IMR-90 (cell line): ENCODE data around the gene KLHDC10. TPM values are rescaled to one million over a fixed set of nuclear protein-coding genes. Genes with fewer than 3 reads are reported as not detected.

Experiments used
- ATAC-seq: fragments of 200-7000 bp; cut with Tn5 transposase; 2 replicates; pipeline ENCODE4 v1.9.1; 2020; ENCODE audit warnings: low read depth, mild to moderate bottlenecking, moderate library complexity
- BruUV-seq: library from RNA; stranded (reverse); fragments of 400-500 nt; replicated peaks from 2 replicates; lab custom pipeline; 2021; lab: Mats Ljungman, UMichigan
- CTCF ChIA-PET: fragments of 300-600 bp; formaldehyde crosslinking; extraction: SDS; loops from one replicate; lab custom pipeline; 2021; ENCODE audit warnings: antibody characterized with exemption; lab: Yijun Ruan, JAX
- POLR2A ChIA-PET: fragments of 300-600 bp; sonication (Branson Sonifier 250); formaldehyde crosslinking; loops from one replicate; lab custom pipeline; 2022; ENCODE audit warnings: antibody characterized with exemption; ENCODE audit not compliant: unreplicated experiment; lab: Charles Lee
- DNase-seq: peaks from one replicate; pipeline ENCODE4 v3.0.0; 2013
- H2AFZ ChIP-seq: replicated peaks from 2 replicates; pipeline ENCODE3; 2013; ENCODE audit warnings: low read length, mild to moderate bottlenecking; ENCODE audit not compliant: poor library complexity
- H2AK5ac ChIP-seq: 2 replicates; pipeline ENCODE4 v1.6.1; 2013; ENCODE audit warnings: low read depth, low read length, inconsistent platforms
- H2AK9ac ChIP-seq: replicated peaks from 2 replicates; pipeline ENCODE3; 2013; ENCODE audit warnings: mild to moderate bottlenecking, low read depth, low read length, moderate library complexity; ENCODE audit not compliant: poor library complexity
- H2BK120ac ChIP-seq: 2 replicates; pipeline ENCODE4 v1.6.1; 2013; ENCODE audit warnings: low read depth, low read length, inconsistent platforms
- H2BK15ac ChIP-seq: 3 replicates; pipeline ENCODE4 v1.6.1; 2013; ENCODE audit warnings: low read depth, low read length, inconsistent platforms
- H2BK20ac ChIP-seq: 2 replicates; pipeline ENCODE4 v1.6.1; 2013; ENCODE audit warnings: low read depth, mild to moderate bottlenecking, inconsistent platforms, low read length, moderate library complexity
- H2BK5ac ChIP-seq: 2 replicates; pipeline ENCODE4 v1.6.1; 2013; ENCODE audit warnings: mild to moderate bottlenecking, low read depth, low read length, inconsistent platforms; ENCODE audit not compliant: poor library complexity, severe bottlenecking
- H3K14ac ChIP-seq: replicated peaks from 2 replicates; pipeline ENCODE4 v1.6.1; 2013; ENCODE audit warnings: low read depth, low read length, inconsistent platforms
- H3K18ac ChIP-seq: 2 replicates; pipeline ENCODE4 v1.6.1; 2013; ENCODE audit warnings: low read depth, low read length, control low read depth
- H3K23ac ChIP-seq: 2 replicates; pipeline ENCODE4 v1.6.1; 2013; ENCODE audit warnings: low read depth, low read length, inconsistent platforms
- H3K27ac ChIP-seq: 2 replicates; pipeline ENCODE4 v1.5.1; 2013; ENCODE audit warnings: mild to moderate bottlenecking, control low read depth, low read length; ENCODE audit not compliant: insufficient read depth
- H3K27me3 ChIP-seq: 2 replicates; pipeline ENCODE4 v1.6.1; 2013; ENCODE audit warnings: low read length; ENCODE audit not compliant: control insufficient read depth, insufficient read depth
- H3K36me3 ChIP-seq: 2 replicates; pipeline ENCODE4 v1.6.1; 2013; ENCODE audit warnings: low read length, mixed read lengths; ENCODE audit not compliant: control insufficient read depth, insufficient read depth
- H3K4ac ChIP-seq: 2 replicates; pipeline ENCODE4 v1.6.1; 2013; ENCODE audit warnings: low read depth, low read length, inconsistent platforms
- H3K4me1 ChIP-seq: 2 replicates; pipeline ENCODE4 v1.6.1; 2013; ENCODE audit warnings: low read length, mixed read lengths; ENCODE audit not compliant: control insufficient read depth, insufficient read depth
- H3K4me2 ChIP-seq: 2 replicates; pipeline ENCODE4 v1.6.1; 2013; ENCODE audit warnings: low read depth, mild to moderate bottlenecking, control low read depth, low read length, moderate library complexity
- H3K4me3 ChIP-seq: 2 replicates; pipeline ENCODE4 v1.5.1; 2013; ENCODE audit warnings: low read depth, mild to moderate bottlenecking, control low read depth, low read length, moderate library complexity; ENCODE audit not compliant: insufficient read depth
- H3K56ac ChIP-seq: 2 replicates; pipeline ENCODE4 v1.6.1; 2013; ENCODE audit warnings: low read length, inconsistent platforms; ENCODE audit not compliant: insufficient read depth; ENCODE audit errors: extremely low read depth
- H3K79me1 ChIP-seq, 2 experiments: 2 replicates each; pipeline ENCODE4 v1.6.1; 2013; ENCODE audit warnings: low read length in 2 of 2, inconsistent platforms in 1 of 2, low read depth in 1 of 2
- H3K9ac ChIP-seq: 2 replicates; pipeline ENCODE4 v1.6.1; 2013; ENCODE audit warnings: low read depth, low read length, control low read depth
- H3K9me1 ChIP-seq: 2 replicates; pipeline ENCODE4 v1.6.1; 2013; ENCODE audit warnings: low read length, inconsistent platforms; ENCODE audit not compliant: insufficient read depth
- H3K9me3 ChIP-seq: 2 replicates; pipeline ENCODE4 v1.6.1; 2013; ENCODE audit warnings: low read length; ENCODE audit not compliant: control insufficient read depth, insufficient read depth
- H4K20me1 ChIP-seq: 2 replicates; pipeline ENCODE4 v1.6.1; 2013; ENCODE audit warnings: low read length, inconsistent platforms; ENCODE audit not compliant: insufficient read depth
- H4K5ac ChIP-seq: 2 replicates; pipeline ENCODE4 v1.6.1; 2013; ENCODE audit warnings: mild to moderate bottlenecking, low read depth, low read length, control low read depth
- H4K8ac ChIP-seq, 2 experiments: 2 replicates each; pipeline ENCODE4 v1.6.1; 2013; ENCODE audit warnings: low read depth in 2 of 2, low read length in 2 of 2, control low read depth in 1 of 2, inconsistent platforms in 1 of 2
- H4K91ac ChIP-seq: 2 replicates; pipeline ENCODE4 v1.6.1; 2013; ENCODE audit warnings: low read depth, low read length, inconsistent platforms; ENCODE audit not compliant: insufficient read depth
- BHLHE40 ChIP-seq: fragments of 150-350 bp; IDR thresholded peaks from 2 replicates; pipeline ENCODE4 v1.6.1; 2016; ENCODE audit warnings: mild to moderate bottlenecking, low read depth, low read length
- CEBPB ChIP-seq: IDR thresholded peaks from 2 replicates; pipeline ENCODE4 v1.6.1; 2012; ENCODE audit warnings: low read depth, low read length, improper control_type of control experiment
- CHD1 ChIP-seq: IDR thresholded peaks from 2 replicates; pipeline ENCODE4 v1.6.1; 2012; ENCODE audit warnings: low read depth, low read length, improper control_type of control experiment
- FOS ChIP-seq: fragments of 150-350 bp; IDR thresholded peaks from 2 replicates; pipeline ENCODE4 v1.6.1; 2016; ENCODE audit warnings: low read depth, low read length
- MAFK ChIP-seq: IDR thresholded peaks from 2 replicates; pipeline ENCODE4 v1.6.1; 2012; ENCODE audit warnings: low read depth, low read length, improper control_type of control experiment
- MAZ ChIP-seq: IDR thresholded peaks from 2 replicates; pipeline ENCODE4 v1.6.1; 2012; ENCODE audit warnings: low read depth, mild to moderate bottlenecking, low read length, improper control_type of control experiment, moderate library complexity, borderline replicate concordance
- MXI1 ChIP-seq: IDR thresholded peaks from 2 replicates; pipeline ENCODE4 v1.6.1; 2012; ENCODE audit warnings: low read depth, mild to moderate bottlenecking, low read length, moderate library complexity, borderline replicate concordance
- NFE2L2 ChIP-seq: fragments of 150-350 bp; IDR thresholded peaks from 2 replicates; pipeline ENCODE4 v1.6.1; 2016; ENCODE audit warnings: low read depth, mild to moderate bottlenecking, low read length
- POLR2A ChIP-seq: IDR thresholded peaks from 2 replicates; pipeline ENCODE4 v1.6.1; 2012; ENCODE audit warnings: mild to moderate bottlenecking, low read depth, low read length
- RAD21 ChIP-seq: IDR thresholded peaks from 2 replicates; pipeline ENCODE4 v1.6.1; 2012; ENCODE audit warnings: low read length, improper control_type of control experiment
- RCOR1 ChIP-seq: IDR thresholded peaks from 2 replicates; pipeline ENCODE4 v1.6.1; 2012; ENCODE audit warnings: mild to moderate bottlenecking, low read length, improper control_type of control experiment; ENCODE audit not compliant: insufficient replicate concordance
- RFX5 ChIP-seq: IDR thresholded peaks from 2 replicates; pipeline ENCODE4 v1.8.0; 2012; ENCODE audit warnings: low read depth, mild to moderate bottlenecking, low read length, moderate library complexity
- SMC3 ChIP-seq: fragments of 150-350 bp; IDR thresholded peaks from 2 replicates; pipeline ENCODE4 v1.6.1; 2016; ENCODE audit warnings: low read depth, mild to moderate bottlenecking, antibody characterized with exemption, low read length, moderate library complexity
- USF2 ChIP-seq: fragments of 150-350 bp; IDR thresholded peaks from 2 replicates; pipeline ENCODE4 v1.6.1; 2017; ENCODE audit warnings: mild to moderate bottlenecking, antibody characterized with exemption, low read length, low read depth
- WGBS, 2 experiments: methylation state at CpG; one replicate each; pipeline versions ENCODE4 v1.1.5 to v1.1.7; 2013; ENCODE audit warnings: missing lambda C conversion rate in 2 of 2; ENCODE audit not compliant: insufficient read length in 1 of 2; ENCODE audit errors: extremely low coverage in 2 of 2; 5-methylcytosine and 5-hydroxymethylcytosine counted together
- dilution Hi-C: fragments of 300-500 bp; cut with HindIII; formaldehyde crosslinking; loops from one replicate; pipeline ENCODE4 v1.14.3; 2018; ENCODE audit warnings: low sequenced_read_pairs; ENCODE audit not compliant: unreplicated experiment
- in situ Hi-C: fragments of 300-500 bp; cut with MboI; formaldehyde crosslinking; loops from 3 replicates; pipeline ENCODE4 v1.14.3; 2019; ENCODE audit warnings: low sequenced_read_pairs, inconsistent platforms, mixed read lengths
- intact Hi-C: fragments of 100-400 bp; cut with micrococcal nuclease; formaldehyde crosslinking; loops from 2 replicates; pipeline ENCODE4 v1.10.0; 2022
- polyA plus RNA-seq, 3 experiments: library from polyadenylated mRNA; depleted of rRNA; stranded (reverse); fragments of >200 nt; gene quantifications; 2 replicates each; pipeline ENCODE4 v1.2.3, GENCODE V29; 2012; ENCODE audit warnings: low replicate concordance in 1 of 3
- total RNA-seq: library from RNA; depleted of rRNA; stranded (reverse); fragments of >200 nt; gene quantifications from 2 replicates; pipeline ENCODE4 v1.2.3, GENCODE V29; 2012
- TF ChIP-seq, protein P1 (sequence below): fragments of 150-350 bp; IDR thresholded peaks from 2 replicates; pipeline ENCODE4 v1.6.1; 2016; ENCODE audit warnings: low read depth, mild to moderate bottlenecking, low read length, moderate library complexity, borderline replicate concordance

Gene KLHDC10
- total and polyA plus RNA-seq, 2 of the 4 experiments (the other 2 are of a cell fraction), result 12.4 to 27.1 TPM

GRCh38 chr7:130133029-130133782, 62.9 kb downstream of the KLHDC10 start (continued):
- TF ChIP-seq RFX5 (no peak), POLR2A (no peak), USF2 (no peak)

DNA sequence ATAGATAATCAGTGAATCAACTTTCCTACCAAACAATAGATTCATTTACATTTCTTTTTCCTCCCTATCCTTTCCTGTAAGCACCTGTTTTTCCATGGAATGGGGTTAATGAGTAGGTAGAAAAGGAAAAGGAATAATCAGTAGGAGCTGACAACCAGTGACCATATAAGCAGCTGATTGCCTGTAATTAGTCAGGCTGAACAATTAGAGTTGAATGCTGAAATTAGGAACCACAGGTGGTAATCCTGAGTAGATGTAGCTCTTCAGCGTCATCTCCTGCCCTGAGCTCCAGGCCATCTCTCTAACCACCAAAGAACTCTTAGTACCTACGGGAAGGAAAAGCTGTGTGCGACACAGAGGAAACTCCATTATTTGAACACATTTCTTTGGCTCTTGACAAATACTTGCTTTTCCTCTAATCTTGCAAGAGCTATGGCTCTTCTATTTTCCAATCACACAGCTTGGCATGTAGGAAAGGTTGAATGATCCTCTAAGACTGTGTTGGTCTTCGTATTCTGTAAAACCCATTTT, 63.8 kb downstream of the KLHDC10 start:
- Histone ChIP-seq H4K5ac (no peak overlapping the region), H4K91ac (no peak overlapping the region), H3K4me3 (no peak overlapping the region), H2AFZ (no peak overlapping the region), H3K4me2 (no peak overlapping the region), H3K9me1 (peaks cover 7% of the 10 kb centered on the region; the same call in 1 of the 2 replicates), H3K18ac (no peak overlapping the region), H3K9me3 (no peaks in the 10 kb centered on the region), H3K36me3 (peaks cover 28% of the 10 kb centered on the region), H3K14ac (no peak overlapping the region), H2BK5ac (no peak overlapping the region), H2BK120ac (no peak overlapping the region), H2BK20ac (no peak overlapping the region), H2AK9ac (no peak overlapping the region), H3K4ac (no peak overlapping the region), H3K23ac (no peak overlapping the region), H2BK15ac (no peak overlapping the region), H4K8ac (no peak overlapping the region), H2AK5ac (no peak overlapping the region), H3K79me1 (peaks cover 3% of the 10 kb centered on the region in 2 experiments; a peak in 1 of 4 replicates), H3K27me3 (no peaks in the 10 kb centered on the region), H3K9ac (no peak overlapping the region), H3K4me1 (peaks cover 6% of the 10 kb centered on the region; the same call in 1 of the 2 replicates), H3K56ac (no peak overlapping the region), H4K20me1 (no peaks in the 10 kb centered on the region), H3K27ac (no peak overlapping the region)
- intact Hi-C loops, result no loop called here
- ChIA-PET POLR2A (no interaction called here), CTCF (interaction anchor here (1.0 kb wide), 1 partner anchor 11 kb away, joined by 4 read pairs; no protein-coding TSS in a partner anchor)
- TF ChIP-seq MXI1 (no peak), RCOR1 (no peak), MAZ (no peak), NFE2L2 (no peak), SMC3 (no peak), CHD1 (no peak), RFX5 (no peak), BHLHE40 (no peak), FOS (no peak), POLR2A (no peak), MAFK (no peak), RAD21 (no peak), CEBPB (no peak)
- TF ChIP-seq, protein P1, sequence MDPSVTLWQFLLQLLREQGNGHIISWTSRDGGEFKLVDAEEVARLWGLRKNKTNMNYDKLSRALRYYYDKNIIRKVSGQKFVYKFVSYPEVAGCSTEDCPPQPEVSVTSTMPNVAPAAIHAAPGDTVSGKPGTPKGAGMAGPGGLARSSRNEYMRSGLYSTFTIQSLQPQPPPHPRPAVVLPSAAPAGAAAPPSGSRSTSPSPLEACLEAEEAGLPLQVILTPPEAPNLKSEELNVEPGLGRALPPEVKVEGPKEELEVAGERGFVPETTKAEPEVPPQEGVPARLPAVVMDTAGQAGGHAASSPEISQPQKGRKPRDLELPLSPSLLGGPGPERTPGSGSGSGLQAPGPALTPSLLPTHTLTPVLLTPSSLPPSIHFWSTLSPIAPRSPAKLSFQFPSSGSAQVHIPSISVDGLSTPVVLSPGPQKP, result no peak
- dilution Hi-C loops, result no loop called here
- no CpG with 5 or more reads among the region's 4 CpGs for WGBS, 2 experiments
- no peak for ATAC-seq
- in situ Hi-C loops, result no loop called here
- no peak for DNase-seq
- no TSS peak for BruUV-seq
